ENCODE results near the gene TIGD3. TPM values are rescaled to one million over a fixed set of nuclear protein-coding genes. Genes with fewer than 3 reads are reported as not detected.
A peak's percentile ranks its signal among the peaks of the same experiment; 100 is the strongest.

Gene TIGD3, protein sequence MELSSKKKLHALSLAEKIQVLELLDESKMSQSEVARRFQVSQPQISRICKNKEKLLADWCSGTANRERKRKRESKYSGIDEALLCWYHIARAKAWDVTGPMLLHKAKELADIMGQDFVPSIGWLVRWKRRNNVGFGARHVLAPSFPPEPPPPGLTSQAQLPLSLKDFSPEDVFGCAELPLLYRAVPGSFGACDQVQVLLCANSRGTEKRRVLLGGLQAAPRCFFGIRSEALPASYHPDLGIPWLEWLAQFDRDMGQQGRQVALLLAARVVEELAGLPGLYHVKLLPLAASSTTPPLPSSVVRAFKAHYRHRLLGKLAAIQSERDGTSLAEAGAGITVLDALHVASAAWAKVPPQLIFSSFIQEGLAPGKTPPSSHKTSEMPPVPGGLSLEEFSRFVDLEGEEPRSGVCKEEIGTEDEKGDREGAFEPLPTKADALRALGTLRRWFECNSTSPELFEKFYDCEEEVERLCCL
- 0.35 and 0.70 TPM in 2 replicates for total RNA-seq (2014; rRNA removed; shearing (Covaris generic))

DNA sequence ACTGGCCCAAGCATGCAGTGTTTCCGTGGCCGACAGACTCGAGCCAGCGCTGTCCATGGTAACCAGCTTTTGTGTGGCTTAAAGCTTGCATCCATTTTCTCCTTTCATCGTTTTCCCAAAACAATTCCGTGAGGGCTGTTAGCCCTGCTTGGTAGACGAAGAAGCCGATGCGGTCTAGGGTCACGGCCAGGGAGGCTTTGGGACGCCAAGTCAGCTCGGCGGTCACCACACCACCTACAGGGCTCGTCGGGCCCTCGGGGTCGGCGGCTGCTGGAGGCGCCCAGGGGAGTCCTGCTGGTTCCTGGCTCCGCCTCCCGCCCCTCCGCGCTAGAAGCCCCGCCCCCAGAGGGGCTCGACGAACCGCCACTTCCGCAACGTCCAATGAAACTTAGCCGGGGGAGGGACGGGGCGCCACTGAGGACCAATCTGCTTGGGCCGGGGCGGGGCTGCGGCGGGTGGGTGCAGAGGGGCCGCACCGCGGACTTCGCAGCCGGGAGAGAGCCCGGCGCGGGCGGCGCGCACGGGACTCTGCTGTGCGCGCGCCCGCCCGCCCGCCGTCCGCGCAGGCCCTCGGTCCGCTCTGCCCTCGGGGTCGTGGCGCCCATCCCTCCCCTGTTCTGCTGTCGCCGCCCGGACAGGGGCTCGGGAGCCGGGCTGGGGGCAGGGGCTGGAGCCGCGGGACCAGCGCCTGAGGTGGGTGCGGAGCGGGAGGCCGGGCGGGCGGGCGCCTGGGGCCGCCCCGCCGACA lies at the start of gene TIGD3:
TIGD3 (plus strand) TSS at position 487 of the 748 bp plus-strand sequence. CDS start 1,058 bp downstream, outside the sequence.
- Histone ChIP-seq H3K4me3 (ENCODE audit: insufficient read depth, low read depth, low read length) (peak within 1 kb of the TSS; percentile 70), H3K36me3 (replicated peaks; ENCODE audit: control insufficient read depth, insufficient read depth, low read length) (peaks cover 13% of the 10 kb centered on the region), H3K27me3 (ENCODE audit: control insufficient read depth, insufficient read depth, low read length) (peaks cover 27% of the 10 kb centered on the region)
- DNase-seq: peak; percentile 100

DNA sequence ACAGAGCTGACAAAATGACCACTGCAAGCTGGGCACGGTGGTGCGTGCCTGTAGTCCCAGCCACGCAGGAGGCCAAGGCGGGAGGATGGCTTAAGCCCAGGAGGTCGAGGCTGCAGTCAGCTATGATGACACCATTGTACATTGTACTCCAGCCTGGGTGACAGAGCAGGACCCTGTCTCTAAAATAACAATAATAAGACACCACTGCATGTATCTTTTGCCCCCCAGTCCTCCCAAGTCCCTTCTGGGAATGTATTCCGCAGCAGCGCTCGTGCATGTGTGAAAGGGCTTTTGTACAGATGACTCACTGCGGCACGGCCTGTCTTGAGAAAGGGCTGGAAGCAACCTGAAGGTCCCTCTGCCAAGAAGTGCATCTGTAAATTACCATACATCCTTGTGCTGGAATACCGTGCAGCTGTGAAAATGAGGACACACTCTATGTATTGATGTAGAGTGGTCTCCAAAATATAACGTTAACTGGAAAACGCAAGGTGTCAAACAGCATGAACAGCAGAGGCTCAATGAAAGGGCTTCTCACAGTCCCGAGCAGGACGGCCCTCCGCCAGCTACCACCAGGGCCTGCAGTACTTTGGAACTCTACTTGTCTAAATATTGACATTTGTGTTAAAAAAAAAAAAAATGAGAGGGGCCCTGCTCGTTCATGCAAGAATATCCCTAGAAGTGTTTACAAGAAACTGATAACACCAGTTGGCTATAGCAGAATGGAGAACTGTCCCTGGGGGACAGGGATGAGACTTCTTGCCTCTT lies 48.9 kb upstream of the TIGD3 start:
- peaks cover 2% of the 10 kb centered on the region for H3K36me3 ChIP-seq (replicated peaks; ENCODE audit: control insufficient read depth, insufficient read depth, low read length)
- DNase-seq: no peak

DNA sequence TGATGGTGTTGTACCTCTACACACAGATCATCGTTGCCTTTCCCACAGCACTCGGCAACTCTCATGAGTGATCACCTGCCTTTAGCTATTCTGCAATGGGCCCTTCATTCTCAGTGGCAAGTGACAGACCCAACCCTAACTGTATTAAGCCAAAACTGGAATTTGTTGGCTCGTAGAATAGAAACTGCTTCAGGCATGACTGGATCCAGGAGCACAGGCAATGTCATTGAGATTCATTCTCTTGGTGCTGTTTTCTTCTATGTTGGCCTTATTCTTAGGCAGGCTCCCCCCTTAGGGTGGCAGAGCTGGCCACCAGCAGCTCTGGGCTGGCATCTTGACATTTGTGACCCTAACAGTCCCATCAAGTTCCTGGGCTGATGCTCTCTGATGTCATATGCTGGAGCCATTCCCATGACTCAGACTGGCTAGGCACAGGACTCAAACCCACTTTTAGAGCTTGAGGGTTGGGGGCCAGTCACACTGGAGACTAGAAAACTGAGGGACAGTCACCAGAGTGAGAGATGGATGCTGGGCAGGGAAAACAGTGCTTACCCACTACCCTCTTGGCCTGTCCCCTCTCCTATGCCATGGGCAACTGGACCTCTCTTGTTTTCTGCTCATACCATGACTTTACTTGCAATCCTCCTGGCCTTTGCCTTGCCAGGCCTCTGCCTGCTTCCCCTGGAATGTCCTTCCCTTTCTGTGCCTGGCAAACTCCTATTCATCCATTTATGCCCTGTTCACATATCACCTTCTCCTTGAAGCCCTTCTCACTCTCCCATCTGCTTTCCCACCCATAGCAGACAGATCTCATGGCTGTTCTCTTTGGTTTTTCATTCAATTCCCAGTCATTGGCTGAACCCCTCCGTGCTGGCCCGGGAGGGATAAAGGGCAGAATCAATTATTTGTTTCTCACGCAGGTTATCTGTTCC lies 47.0 kb upstream of the TIGD3 start:
- H3K36me3 ChIP-seq (replicated peaks; ENCODE audit: control insufficient read depth, insufficient read depth, low read length): peaks cover 2% of the 10 kb centered on the region
- H3K4me3 ChIP-seq (ENCODE audit: insufficient read depth, low read depth, low read length): no peak overlapping the region
- no peak for DNase-seq
- peaks cover 2% of the 10 kb centered on the region; the same call in 1 of the 2 replicates for H3K27me3 ChIP-seq (ENCODE audit: control insufficient read depth, insufficient read depth, low read length)

More for the DNA sequence above, 48.9 kb upstream of the TIGD3 start:
- H3K27me3 ChIP-seq (ENCODE audit: control insufficient read depth, insufficient read depth, low read length): no peaks in the 10 kb centered on the region
- H3K4me3 ChIP-seq (ENCODE audit: insufficient read depth, low read depth, low read length): no peak overlapping the region

DNA sequence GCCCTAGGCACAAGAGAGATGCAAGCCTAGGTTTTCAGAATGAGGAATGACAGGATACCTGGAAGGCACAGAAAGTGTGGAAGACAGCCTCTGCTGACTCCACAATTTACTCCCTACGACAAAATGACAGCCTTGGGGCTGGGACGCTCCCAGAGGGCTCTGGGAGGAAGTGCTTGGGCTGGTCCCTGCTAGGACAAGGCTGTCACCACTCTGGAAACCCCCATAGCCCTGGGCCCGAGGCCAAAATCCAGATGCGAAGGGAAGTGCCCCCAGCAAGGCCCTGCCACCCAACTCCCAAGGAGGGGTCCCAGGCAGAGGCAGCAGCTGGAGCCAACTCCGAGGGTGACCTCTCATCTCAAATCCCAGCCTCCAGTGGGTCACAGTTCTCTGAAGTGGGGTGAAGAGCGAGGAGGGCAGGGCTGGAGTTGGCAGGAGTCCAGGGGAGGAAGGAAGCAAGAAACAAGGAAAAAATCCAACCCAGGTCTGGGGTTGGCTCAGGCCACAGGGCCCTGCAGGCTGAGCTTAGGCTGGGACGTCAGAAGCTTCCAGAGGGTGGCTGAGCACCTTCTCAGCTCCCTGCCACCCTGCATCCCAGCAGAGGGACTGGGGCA lies 46.2 kb upstream of the TIGD3 start:
- DNase-seq: no peak
- peaks cover 2% of the 10 kb centered on the region for H3K36me3 ChIP-seq (replicated peaks; ENCODE audit: control insufficient read depth, insufficient read depth, low read length)
- no peak overlapping the region for H3K4me3 ChIP-seq (ENCODE audit: insufficient read depth, low read depth, low read length)
- H3K27me3 ChIP-seq (ENCODE audit: control insufficient read depth, insufficient read depth, low read length): peaks cover 6% of the 10 kb centered on the region

DNA sequence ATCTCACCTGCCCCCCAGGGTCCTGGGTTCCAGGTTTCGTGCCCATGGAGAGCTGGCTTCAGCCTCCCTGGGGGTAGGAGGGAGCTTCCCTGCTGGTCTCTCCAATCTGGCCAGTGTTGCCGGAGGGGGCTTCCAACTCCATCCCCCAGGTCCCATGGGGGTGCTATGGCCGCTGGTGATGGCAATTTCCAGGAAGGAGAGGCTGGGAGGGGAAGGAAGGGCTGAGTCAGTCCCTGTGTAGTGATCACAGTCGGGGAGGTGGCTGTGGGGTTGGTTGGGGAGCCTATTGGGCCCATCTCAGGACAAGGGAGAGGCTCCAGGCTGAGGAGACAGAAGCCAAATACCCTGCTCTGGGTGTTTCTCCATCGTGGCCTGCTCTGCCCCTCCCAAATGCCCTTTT lies 45.5 kb upstream of the TIGD3 start:
- Histone ChIP-seq H3K4me3 (ENCODE audit: insufficient read depth, low read depth, low read length) (no peak overlapping the region), H3K36me3 (replicated peaks; ENCODE audit: control insufficient read depth, insufficient read depth, low read length) (no peaks in the 10 kb centered on the region; the same call in 1 of the 2 replicates), H3K27me3 (ENCODE audit: control insufficient read depth, insufficient read depth, low read length) (peaks cover 11% of the 10 kb centered on the region)
- no peak for DNase-seq

DNA sequence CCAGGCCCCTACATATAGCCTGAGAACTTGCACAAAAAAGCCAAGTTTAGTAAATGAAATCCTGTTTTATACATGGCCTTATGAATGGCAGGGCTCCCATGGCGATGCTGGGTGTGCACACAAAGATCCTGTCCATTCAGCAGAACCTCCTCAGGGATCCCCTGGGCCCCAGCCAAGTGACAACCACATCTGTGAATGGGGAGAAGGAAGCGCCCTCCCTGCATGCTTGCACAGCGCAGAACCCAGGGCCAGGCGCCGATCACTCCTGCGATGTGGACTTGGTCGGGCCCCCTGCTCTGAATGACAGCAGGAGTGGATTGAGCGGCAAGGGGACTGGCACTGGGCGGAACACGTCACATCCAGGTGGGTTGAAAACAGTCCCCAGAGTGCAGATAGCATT lies 44.3 kb upstream of the TIGD3 start:
- H3K36me3 ChIP-seq (replicated peaks; ENCODE audit: control insufficient read depth, insufficient read depth, low read length): no peaks in the 10 kb centered on the region
- DNase-seq: no peak
- no peak overlapping the region for H3K4me3 ChIP-seq (ENCODE audit: insufficient read depth, low read depth, low read length)
- H3K27me3 ChIP-seq (ENCODE audit: control insufficient read depth, insufficient read depth, low read length): peaks cover 12% of the 10 kb centered on the region

DNA sequence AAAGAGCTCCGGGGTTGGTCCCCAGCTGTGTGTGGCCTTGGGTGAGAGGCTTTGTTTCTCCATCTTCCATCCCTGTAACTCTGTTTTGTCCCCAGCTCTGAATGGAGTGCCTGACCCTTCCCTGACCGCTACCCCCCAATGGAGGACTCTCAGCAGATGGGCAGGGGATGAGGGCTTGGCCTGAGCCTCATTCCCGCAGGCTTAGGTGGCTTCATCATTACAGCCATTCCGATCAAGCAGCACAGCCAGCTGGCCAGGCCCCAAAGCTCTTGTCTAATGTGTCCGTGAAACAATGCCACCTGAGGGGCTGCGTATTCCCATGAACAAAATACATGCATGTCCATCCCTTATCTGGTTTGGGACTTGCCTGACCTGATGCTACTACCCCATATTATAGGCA lies 43.8 kb upstream of the TIGD3 start:
- Histone ChIP-seq H3K36me3 (replicated peaks; ENCODE audit: control insufficient read depth, insufficient read depth, low read length) (no peaks in the 10 kb centered on the region), H3K4me3 (ENCODE audit: insufficient read depth, low read depth, low read length) (no peak overlapping the region), H3K27me3 (ENCODE audit: control insufficient read depth, insufficient read depth, low read length) (peaks cover 12% of the 10 kb centered on the region)
- no peak for DNase-seq

DNA sequence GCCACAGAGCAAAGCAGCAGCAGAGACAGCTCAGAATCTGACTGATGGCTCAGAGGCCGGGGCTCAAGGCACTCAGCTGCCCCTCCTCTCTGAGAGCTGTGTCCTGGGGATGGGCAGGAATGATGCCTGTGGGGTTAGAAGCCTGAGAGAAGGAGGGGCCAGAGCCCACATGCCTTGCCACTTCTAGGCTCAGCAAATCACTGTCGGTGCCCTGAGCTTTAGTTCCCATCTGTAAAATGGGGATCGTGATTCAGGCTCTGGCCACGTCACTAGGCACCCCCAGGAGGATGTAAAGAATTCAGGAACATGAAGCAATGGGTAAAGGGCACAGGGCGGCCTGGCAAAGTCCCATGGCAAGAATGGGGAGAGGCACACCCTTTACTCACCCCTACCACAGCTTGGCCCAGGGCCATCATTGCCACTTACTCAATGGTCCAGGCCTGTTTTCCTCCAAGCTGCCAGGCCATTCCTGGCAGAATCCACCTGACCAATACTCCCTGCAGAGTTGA lies 43.3 kb upstream of the TIGD3 start:
- H3K4me3 ChIP-seq (ENCODE audit: insufficient read depth, low read depth, low read length): no peak overlapping the region
- H3K27me3 ChIP-seq (ENCODE audit: control insufficient read depth, insufficient read depth, low read length): peaks cover 12% of the 10 kb centered on the region
- DNase-seq: peak; percentile 62
- H3K36me3 ChIP-seq (replicated peaks; ENCODE audit: control insufficient read depth, insufficient read depth, low read length): no peaks in the 10 kb centered on the region

DNA sequence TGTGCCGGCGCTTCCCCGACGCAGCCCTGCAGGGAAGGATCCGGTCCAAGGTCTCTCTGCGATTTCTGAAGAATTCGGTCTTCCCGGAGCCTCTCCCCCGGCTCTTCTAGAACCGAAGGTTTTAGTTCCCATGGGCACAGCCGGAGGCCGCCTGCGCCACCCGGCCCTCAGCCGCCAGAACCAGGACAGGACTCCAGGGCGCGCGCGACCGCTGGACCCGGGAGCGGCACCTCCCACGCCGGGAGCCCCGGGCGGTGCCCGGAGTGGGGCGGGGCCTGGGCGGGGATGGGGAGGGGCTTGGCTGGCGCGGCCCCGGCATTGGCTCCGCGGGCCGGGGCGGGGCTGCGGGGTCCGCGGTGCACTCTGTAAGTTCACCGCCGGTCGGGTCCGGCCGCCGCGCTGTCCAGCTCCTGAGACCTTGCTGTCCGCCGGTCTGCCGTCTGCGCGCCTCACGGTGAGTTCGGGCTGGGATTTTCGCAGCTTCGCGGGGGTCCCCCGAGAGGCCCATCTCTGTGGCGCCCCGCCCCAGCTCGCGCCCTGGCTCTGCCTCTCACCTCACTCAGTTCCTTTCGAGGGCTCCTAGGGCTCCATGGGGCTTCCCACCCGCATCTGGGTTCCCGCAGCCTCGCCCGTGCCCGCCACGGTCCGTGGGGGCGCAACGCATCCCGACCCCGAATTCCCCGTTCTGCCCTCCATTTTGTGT lies 39.9 kb upstream of the TIGD3 start, which contains the start of gene CDC42EP2:
CDC42EP2 (plus strand) TSS at position 366 of the 703 bp plus-strand sequence. CDS start 6,033 bp downstream, outside the sequence.
- DNase-seq: peak; percentile 99
- peaks cover 12% of the 10 kb centered on the region for H3K27me3 ChIP-seq (ENCODE audit: control insufficient read depth, insufficient read depth, low read length)
- no peaks in the 10 kb centered on the region for H3K36me3 ChIP-seq (replicated peaks; ENCODE audit: control insufficient read depth, insufficient read depth, low read length)
- peak within 1 kb of the TSS; percentile 86 for H3K4me3 ChIP-seq (ENCODE audit: insufficient read depth, low read depth, low read length)

DNA sequence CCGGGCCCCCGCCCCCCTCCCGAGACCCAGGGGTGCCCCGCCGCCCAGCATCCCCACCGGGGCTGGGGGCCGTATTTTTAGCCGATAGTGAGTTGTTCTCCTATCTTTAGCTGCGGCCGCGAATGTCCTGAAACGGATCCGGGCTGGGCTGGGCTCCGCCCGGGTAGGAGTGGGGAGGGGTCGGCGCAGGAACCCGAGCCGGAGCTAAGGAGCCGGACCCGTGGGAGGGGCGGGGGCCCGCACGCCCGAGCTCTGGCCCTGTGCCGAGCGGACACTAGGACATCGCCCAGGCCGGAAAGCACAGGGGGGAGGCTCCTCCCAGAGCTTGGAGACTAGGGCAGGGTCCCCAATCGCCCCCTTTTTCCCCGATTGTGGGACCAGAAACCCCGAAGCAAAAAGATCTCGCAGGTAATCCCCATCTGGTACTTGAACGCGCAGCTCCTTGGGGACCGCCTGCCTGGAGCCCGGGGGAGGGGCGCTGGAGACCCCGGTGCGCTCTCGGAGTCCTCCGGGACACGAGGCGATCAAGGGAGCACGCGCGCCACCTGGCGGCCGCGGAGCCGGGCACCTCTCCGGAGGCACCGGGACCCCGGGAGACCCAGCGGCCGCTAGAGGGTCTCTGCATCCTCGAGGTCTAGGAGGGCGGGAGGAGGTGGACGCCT lies 39.2 kb upstream of the TIGD3 start:
- DNase-seq: peak; percentile 97
- Histone ChIP-seq H3K4me3 (ENCODE audit: insufficient read depth, low read depth, low read length) (peak overlapping the region; percentile 86), H3K36me3 (replicated peaks; ENCODE audit: control insufficient read depth, insufficient read depth, low read length) (no peaks in the 10 kb centered on the region; the same call in 1 of the 2 replicates), H3K27me3 (ENCODE audit: control insufficient read depth, insufficient read depth, low read length) (peaks cover 12% of the 10 kb centered on the region)

DNA sequence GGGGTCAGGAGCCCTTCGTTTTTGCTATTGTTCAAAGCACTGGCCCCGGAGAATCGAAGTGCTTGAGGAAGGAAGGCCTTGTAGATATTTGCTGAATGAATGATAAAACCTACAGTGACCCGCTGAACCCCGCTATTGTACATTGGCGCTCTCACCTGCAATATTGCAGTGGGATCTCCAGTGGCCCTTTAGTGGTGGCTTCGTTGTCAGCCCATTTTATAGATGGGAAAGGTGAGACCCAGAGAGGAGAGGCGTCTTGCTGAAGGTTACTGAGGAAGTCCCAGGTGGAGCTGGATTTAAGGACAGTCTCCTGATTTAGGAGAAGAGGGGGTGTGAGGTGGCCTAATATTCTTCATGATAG lies 38.7 kb upstream of the TIGD3 start:
- H3K4me3 ChIP-seq (ENCODE audit: insufficient read depth, low read depth, low read length): peak overlapping the region; percentile 86
- DNase-seq: peak; percentile 36
- H3K27me3 ChIP-seq (ENCODE audit: control insufficient read depth, insufficient read depth, low read length): peaks cover 12% of the 10 kb centered on the region
- H3K36me3 ChIP-seq (replicated peaks; ENCODE audit: control insufficient read depth, insufficient read depth, low read length): peaks cover 1% of the 10 kb centered on the region; the same call in 1 of the 2 replicates
